ENCODE measurements around the gene RPL36.
"Not testable (repeated sequence)": the region's sequence is repeated elsewhere in the genome, so short reads cannot be mapped to it uniquely, and the experiment has no call there.

RPL36 gene

GRCh38 chr19:5676105-5676771, 13.9 kb upstream of the RPL36 start:
- DNase-seq: no peak

DNA sequence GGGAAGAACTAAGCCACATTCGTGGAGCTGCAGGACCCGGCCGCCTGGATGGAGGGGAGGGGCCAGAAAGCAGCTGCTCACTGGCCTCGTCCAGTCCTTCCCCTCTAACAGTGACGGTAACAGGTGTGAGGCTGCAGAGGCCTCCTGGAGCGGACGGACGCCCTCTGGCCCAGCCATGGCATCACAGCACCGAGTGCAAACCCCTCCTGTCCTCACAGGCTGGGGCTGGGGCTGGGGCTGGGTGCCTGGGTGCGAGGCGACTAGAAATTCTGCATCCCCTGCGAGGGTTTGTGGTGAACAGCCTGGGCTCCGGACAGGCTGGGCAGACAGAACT, 13.4 kb upstream of the RPL36 start:
- DNase-seq: no peak

DNA sequence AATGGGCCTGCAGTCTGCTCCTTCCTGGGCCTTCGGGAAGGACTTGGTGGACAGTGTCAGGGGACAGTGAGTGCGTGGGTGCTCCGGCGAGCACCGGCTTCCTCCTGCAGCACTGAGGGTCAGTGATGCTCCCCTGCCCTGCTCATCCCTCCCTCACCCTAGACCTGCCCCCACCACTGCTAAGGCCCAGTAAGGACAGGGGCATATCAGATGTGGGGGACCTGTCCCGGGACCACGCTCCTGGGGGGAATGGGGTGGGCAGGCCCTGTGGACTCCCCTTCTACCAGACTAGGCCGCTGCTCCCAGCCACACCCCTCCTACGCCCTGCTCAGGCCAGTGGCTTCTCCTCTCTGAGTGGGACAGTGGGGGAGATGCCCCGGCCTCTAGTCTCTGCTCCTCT, 13.0 kb upstream of the RPL36 start:
- no peak for DNase-seq

DNA sequence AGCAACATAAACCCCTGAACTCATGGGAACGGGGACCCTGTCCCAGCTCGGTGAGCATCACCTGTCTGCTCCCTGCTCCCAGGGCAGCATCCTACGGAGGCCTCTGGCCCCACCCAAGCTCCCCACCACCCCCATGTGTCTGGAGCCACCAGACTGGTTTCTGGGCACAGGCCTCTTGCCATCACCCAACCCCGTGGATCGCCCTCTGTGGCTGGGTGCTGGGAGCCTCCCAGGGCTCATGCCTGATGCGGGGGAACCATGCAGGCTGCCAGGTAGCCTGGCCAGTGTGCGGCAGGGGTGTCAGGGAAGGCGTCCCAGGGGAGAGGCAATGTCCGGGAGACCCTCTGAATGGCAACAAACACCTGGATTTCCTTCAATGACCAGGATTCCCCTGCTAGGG, 12.5 kb upstream of the RPL36 start:
- DNase-seq: no peak

DNA sequence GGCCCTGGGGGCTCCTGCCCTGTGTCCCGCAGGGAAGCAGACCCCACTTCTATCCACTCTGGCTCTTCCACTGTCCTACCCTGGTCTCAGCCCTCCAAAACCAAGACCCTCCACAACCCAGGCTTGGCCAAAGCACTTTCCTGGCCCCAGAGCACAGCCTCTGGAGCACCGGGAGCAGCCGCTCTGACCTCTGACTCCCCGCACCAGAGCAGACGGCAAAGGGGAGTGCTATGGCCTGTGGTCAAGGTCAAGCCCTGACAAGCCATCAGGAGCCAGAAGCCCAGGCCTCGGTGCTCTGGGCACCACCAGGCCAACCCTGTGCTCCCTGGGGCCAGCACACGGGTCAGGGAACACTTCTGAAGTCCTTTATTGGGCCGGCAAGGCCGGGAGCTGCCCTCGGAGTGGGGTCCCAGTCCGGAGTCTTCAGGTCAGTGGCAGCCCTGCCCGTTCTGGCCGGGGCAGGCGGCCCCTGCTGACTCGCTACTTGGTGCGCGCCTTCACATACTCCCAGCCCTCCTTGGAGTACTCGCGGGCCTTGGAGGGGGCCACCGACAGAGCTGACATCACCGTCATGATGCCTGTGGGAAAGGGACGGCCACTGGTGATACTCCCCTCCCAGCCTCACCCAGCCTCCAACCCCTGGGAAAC, 11.9 kb upstream of the RPL36 start:
- DNase-seq: no peak

DNA sequence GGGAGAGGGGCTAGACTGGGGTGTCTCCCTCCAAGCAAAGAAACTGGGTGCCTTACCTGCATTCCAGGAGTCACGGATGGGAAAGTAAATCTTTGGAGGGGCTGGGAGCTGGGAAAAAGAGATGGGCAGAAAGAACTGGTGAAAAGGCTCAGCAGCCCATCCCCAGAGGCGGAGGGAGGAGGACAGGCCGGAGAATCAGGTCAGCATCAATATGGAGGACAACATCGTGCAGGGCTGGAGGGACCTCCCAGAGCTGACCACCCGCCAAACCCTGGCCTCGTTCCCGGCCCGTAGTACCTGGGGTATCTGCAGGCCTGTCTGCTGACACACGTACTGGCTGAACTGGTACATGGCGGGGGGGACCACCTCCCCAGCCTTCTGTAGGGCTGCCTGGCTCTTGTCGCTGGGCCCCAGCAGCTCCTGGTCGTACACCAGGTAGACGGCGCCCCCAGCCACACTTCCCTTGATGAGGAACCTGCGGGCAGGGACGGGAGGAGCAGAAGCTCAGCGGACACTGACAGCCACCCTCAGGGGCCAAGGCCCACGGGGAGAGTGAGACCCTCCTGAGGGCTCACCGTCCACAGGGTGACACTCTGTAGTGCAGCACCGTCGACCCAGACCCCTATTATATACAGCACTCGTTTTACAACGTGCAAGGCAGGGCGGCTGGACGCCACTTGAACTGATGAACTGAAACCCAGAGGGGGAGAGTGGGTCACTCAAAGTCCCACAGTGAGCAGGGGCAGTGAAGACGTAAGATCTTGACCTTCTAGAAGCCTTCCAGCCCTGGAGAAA, 10.6 kb upstream of the RPL36 start:
- DNase-seq: no peak

DNA sequence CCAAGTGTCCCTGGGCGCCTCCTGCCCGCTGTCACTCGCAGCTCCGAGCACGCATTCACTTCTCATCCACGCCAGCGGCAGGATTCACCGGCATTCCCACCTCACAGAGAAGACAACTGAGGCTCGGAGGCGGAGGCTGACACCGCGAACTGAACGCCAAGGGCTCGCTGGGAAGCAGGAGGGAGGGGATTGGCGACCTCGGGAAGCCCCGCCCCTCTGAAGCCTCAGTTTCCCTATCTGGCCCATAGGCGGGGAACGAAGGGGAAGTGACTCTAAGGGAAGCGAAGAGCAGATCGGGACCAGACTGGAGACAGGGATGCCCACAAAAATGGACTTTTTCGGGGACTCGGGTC, 10.0 kb upstream of the RPL36 start:
- DNase-seq: peak; percentile 66

GRCh38 chr19:5680437-5681368, 9.4 kb upstream of the RPL36 start, which contains the start of the genes HSD11B1L and MICOS13:
Gene HSD11B1L, plus strand, starts transcription at chr19:5681027. Its CDS starts 3,806 bp downstream, at chr19:5684833.
Gene MICOS13, minus strand, starts transcription at chr19:5680516. Its CDS starts 30 bp downstream, at chr19:5680486.
- DNase-seq: peak; percentile 99

DNA sequence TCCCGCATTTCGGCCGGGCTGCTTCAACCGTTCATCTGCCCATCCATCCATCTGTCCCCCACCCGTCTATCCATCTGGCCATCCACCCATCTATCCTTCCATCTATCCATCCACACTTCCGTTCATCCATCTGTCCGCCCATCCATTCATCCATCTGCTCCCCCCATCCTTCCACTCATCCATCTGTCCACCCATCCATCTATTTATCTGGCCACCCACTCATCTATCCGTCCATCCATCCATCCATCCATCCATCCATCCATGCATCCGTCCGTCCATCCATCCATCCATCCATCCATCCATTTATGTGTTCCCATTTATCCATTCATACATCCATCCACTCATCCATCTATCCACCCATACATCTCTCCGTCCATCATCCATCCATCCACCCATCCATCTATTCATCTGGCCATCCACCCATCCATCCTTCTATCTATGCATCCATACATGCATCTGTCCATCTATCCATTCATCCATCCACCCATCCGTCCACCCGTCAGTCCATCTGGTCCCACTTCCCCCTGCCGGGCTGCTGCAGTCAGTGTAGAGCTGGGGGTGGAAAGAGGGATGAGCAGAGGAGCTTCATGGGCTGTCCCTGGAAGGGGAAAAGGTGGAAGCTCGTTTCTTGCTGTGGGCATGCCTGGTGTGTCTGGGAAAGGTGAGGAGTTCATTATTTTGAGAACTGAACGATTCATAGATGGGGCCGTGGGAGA, 8.5 kb upstream of the RPL36 start:
- DNase-seq: no peak

GRCh38 chr19:5682107-5682482, 8.0 kb upstream of the RPL36 start:
- no peak for DNase-seq

DNA sequence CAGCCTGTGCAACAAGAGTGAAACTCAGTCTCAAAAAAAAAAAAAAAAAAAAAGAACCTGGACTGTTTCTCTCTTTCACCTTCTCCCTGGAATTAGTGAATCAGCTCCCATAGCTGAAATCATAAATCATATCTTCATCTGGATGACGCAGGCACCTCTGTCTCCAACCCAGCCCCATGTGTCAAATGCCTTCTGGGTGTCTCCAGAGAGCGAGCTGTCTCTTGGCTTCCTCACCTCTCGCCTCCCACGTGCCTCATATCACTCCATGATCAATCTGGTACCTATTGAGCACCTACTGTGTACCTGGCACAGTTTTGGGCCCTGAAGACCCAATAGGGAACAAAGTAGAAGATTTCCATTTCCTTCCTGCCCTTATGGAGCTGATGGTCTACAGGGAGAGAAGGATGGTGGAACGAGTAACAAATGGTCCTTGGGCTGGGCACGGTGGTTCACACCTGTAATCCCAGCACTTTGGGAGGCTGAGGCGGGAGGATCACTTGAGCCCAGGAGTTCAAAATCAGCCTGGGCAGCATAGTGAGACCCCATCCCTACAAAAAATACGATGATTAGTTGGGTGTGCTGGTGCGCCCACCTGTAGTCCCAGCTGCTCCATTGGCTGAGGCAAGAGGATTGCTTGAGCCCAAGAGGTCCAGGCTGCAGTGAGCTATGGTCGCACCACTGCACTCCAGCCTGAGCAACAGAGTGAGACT, 6.8 kb upstream of the RPL36 start:
- DNase-seq: no peak

DNA sequence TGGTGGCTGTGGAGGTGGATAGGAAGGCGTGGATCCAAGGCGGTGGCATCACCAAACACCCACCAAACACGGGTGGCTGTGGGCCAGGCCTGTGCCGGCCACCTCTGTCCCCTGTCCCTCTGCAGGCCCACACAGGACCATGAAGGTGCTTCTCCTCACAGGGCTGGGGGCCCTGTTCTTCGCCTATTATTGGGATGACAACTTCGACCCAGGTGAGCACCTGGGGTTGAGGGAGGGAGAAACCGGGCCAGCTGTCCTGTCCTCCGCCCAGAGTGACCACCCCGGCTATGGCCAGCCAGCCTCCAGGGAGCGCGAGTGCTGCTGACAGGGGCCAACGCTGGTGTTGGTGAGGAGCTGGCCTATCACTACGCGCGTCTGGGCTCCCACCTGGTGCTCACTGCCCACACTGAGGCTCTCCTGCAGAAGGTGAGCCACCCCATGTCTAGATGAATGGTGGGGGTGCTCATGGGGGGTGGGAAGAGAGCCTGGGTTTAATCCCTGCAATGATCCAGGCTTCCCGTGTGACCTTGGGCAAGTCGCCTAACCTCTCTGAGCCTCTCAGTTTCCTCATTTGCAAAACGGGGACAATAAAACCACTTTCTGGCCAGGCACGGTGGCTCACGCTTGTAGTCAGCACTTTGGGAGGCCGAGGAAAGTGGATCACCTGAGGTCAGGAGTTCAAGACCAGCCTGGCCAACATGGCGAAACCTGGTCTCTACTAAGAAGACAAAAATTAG, 5.2 kb upstream of the RPL36 start:
- no peak for DNase-seq

DNA sequence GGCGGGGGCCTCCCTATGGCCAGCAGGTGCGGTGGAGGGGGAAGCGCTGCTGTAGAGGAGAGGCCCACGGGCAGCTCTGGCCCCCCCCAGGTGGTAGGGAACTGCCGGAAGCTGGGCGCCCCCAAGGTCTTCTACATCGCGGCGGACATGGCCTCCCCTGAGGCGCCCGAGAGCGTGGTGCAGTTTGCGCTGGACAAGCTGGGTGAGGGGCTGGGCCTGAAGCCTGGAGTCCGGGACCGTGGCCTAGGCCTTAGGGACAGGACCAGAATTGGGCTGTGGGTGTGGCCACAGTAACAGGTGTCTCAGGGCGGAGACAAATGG, 3.8 kb upstream of the RPL36 start:
- no peak for DNase-seq

- DNase-seq: peak; percentile 82
Observed at GRCh38 chr19:5686647-5687359, 3.3 kb upstream of the RPL36 start.

GRCh38 chr19:5687360-5688198, 2.5 kb upstream of the RPL36 start:
- DNase-seq: no peak

- not testable (repeated sequence) for DNase-seq
Observed at GRCh38 chr19:5688262-5688881, 1.7 kb upstream of the RPL36 start.

GRCh38 chr19:5690955-5691821, 1.1 kb downstream of the RPL36 start:
- DNase-seq: no peak

Measured in midbrain (tissue), 1 donor.